NB4 (cell line): ENCODE data around the gene EDC4.

Experiments used
- DNase-seq: peaks from one replicate; pipeline ENCODE4 v3.0.0; 2010; ENCODE audit warnings: low read depth
- H3K4me3 ChIP-seq: one replicate; pipeline ENCODE4 v1.5.1; 2011; ENCODE audit warnings: mild to moderate bottlenecking, low read depth, low read length, moderate library complexity
- MAX ChIP-seq: IDR thresholded peaks from 2 replicates; pipeline ENCODE4 v1.6.1; 2011; ENCODE audit warnings: low read depth, low read length
- MYC ChIP-seq: IDR thresholded peaks from 2 replicates; pipeline ENCODE4 v1.6.1; 2011; ENCODE audit warnings: low read depth, low read length
- POLR2A ChIP-seq: IDR thresholded peaks from 2 replicates; pipeline ENCODE4 v1.6.1; 2011; ENCODE audit warnings: mild to moderate bottlenecking; ENCODE audit not compliant: insufficient read length; ENCODE audit errors: extremely low read depth
- TF ChIP-seq, protein P1 (sequence below): IDR thresholded peaks from one replicate; pipeline ENCODE4 v1.5.1; 2012; ENCODE audit warnings: low read depth, low read length

Gene EDC4

GRCh38 chr16:67885976-67886375 lies 13.1 kb downstream of the EDC4 start:
- no peak for TF ChIP-seq POLR2A
- TF ChIP-seq, protein P1, sequence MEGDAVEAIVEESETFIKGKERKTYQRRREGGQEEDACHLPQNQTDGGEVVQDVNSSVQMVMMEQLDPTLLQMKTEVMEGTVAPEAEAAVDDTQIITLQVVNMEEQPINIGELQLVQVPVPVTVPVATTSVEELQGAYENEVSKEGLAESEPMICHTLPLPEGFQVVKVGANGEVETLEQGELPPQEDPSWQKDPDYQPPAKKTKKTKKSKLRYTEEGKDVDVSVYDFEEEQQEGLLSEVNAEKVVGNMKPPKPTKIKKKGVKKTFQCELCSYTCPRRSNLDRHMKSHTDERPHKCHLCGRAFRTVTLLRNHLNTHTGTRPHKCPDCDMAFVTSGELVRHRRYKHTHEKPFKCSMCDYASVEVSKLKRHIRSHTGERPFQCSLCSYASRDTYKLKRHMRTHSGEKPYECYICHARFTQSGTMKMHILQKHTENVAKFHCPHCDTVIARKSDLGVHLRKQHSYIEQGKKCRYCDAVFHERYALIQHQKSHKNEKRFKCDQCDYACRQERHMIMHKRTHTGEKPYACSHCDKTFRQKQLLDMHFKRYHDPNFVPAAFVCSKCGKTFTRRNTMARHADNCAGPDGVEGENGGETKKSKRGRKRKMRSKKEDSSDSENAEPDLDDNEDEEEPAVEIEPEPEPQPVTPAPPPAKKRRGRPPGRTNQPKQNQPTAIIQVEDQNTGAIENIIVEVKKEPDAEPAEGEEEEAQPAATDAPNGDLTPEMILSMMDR, result no peak
- no peak for TF ChIP-seq MAX
- TF ChIP-seq MYC, result no peak
- no peak overlapping the region for H3K4me3 ChIP-seq
- no peak for DNase-seq

DNA sequence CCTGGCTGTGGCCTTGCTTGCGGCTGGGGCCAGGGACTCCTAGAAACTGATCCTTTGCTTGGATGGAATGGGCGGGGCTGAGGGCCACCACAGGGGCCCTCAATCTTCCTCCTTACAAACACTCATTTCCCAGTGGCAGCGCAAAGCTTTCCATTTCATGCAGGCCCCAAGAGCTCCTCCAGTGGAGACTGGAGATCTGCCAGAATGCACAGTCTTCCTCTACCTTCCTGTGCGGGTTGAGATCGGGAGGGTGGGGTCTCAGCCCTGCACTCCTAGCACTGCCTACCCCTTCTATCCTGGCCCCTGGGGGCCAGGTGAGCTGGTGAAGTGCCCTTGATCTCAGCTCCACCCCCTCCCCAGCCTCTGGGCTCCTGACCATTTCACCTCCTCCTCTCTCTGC lies 13.5 kb downstream of the EDC4 start:
- no peak for DNase-seq
- TF ChIP-seq POLR2A (no peak), MAX (no peak), MYC (no peak)
- TF ChIP-seq, protein P1, result no peak

GRCh38 chr16:67888331-67888730 lies 15.5 kb downstream of the EDC4 start:
- H3K4me3 ChIP-seq, result no peak overlapping the region
- TF ChIP-seq, protein P1, result no peak
- TF ChIP-seq MAX, result no peak
- no peak for TF ChIP-seq MYC

More for the DNA sequence above, 13.5 kb downstream of the EDC4 start:
- H3K4me3 ChIP-seq, result no peak overlapping the region

DNA sequence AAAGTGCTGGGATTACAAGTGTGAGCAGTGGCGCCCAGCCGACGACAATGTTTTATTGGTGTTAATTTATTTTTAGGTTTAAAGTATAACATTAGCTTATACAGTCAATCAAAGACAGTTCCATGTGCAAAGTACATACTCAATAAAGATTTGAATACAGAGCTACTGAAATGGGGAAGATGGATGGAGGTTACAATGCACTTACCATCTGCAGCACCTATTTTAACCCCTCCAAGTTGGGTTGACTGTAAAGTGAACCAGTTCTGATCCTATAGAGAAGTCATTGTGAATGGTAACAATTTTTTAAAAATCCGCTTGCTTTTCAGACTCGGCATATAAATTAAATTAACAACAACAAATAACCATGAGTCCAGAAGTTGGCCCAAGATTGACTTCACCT lies 19.5 kb downstream of the EDC4 start:
- TF ChIP-seq POLR2A (no peak), MAX (no peak), MYC (no peak)
- TF ChIP-seq, protein P1, result no peak
- peak overlapping the region; percentile 70 for H3K4me3 ChIP-seq
- DNase-seq, result no peak

More at GRCh38 chr16:67888331-67888730, 15.5 kb downstream of the EDC4 start:
- DNase-seq, result no peak

GRCh38 chr16:67892899-67893742 lies 20.3 kb downstream of the EDC4 start, which contains the start of gene PSKH1:
TSS of gene PSKH1 (plus strand) at chr16:67893254. CDS start at chr16:67908750, 15,496 bp downstream.
- TF ChIP-seq, protein P1, result no peak
- no peak for TF ChIP-seq MAX
- peak; percentile 39 for TF ChIP-seq POLR2A
- TF ChIP-seq MYC, result 0 out of 2 replicates have a peak, but pooled peaks have one; percentile 28
- H3K4me3 ChIP-seq, result peak within 1 kb of the TSS; percentile 89
- peak; percentile 98 for DNase-seq
